ENCODE data around the gene PROZ.

PROZ gene

DNA sequence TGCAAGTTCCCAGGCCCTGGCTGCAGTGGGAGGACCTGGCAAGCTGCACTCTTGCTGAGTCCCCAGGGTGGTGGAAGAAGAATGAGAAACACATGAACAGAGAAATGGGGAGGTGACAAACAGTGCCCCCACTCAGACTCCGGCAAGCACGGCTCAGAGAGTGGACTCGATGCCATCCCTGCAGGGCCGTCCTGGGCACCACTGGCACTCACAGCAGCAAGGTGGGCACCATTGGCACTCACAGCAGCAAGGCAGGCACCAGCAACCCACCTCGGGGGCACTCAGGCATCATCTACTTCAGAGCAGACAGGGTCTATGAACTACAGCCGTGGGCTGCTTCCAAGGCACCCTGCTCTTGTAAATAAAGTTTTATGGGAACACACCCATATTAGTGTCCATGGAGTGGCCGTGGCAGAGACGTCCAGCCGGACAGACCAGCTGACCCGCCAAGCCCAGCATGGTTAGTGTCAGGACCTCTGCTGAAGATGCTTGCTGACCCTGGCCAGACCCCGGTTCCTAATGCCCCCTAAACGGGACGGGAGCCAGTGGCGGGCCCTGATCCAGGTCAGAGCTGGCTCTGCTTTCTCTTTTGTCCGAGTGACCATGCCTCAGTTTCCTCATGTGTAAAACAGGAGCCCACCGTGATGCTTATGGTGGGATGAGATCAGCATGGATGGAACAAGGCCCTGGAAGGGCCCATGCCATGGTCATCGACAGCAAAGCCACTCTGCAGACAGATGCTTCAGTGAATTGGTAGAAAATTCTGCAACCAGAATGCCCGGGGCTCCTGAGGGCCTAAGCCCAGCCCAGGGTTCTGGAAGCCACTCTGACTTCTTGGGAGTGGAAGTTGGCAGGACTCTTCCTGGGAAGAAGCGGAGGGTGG lies 37.9 kb upstream of the PROZ start:
- no peak for DNase-seq

DNA sequence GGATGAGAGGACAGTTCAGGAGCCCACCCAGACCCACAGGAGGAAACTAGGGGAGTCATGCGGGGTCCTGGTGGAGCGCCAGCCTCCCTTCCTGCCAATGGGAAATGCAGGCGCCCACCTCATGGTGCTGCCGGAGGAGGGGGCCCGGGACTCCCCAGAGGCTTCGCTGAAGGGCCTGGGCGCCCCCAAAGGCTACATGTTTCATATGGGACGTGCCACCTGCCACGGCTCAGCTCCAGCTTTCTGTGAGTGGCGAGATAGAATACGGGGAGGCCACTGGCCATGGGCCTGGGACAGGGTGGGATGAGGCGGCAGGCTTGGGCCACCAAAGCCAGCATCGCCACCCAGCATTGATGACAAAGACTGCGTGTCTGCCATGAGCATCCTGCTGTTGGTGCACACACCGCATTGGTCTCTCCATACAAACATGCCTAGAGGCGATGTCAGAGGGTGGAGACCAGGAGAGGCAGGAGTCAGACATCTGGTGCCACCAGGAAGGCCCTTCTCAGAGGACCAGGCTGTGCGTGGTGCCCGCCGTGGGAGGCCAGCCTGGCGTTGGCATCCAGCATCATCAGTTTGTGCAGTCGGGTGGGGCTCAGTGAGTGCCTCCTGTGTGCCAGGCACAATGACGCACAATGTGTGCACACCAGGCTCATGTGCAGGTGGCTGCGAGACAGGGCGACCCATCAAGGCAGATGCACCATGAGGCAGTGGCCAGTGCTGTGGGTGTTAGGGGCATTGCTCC lies 37.1 kb upstream of the PROZ start:
- no peak for DNase-seq

DNA sequence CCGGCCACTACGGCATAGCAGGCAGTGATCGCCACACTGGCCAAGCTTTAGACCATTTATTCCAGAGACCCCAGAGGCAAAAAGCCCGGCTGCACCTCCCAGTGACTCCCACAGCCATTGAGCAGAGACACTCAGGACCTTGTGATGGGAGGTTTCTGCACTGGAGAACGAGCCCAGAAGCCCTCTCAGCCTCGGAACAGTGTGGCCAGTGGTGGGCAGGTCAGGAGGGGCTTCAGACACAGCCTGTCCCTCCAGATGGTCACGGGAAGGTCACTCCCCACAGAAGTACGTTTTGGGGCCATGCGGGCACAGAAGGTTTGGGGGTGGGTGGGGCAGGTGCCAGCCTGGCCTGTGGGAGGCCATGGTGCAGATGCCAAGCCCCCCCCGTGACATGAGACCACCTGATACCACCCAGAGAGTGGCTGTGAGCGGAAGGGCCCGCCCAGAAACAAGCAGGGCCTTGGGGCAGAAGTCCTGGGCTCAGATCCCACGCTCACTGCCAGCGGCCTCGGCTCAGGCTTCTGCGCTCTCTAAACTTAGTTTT lies 36.4 kb upstream of the PROZ start:
- DNase-seq = no peak

DNA sequence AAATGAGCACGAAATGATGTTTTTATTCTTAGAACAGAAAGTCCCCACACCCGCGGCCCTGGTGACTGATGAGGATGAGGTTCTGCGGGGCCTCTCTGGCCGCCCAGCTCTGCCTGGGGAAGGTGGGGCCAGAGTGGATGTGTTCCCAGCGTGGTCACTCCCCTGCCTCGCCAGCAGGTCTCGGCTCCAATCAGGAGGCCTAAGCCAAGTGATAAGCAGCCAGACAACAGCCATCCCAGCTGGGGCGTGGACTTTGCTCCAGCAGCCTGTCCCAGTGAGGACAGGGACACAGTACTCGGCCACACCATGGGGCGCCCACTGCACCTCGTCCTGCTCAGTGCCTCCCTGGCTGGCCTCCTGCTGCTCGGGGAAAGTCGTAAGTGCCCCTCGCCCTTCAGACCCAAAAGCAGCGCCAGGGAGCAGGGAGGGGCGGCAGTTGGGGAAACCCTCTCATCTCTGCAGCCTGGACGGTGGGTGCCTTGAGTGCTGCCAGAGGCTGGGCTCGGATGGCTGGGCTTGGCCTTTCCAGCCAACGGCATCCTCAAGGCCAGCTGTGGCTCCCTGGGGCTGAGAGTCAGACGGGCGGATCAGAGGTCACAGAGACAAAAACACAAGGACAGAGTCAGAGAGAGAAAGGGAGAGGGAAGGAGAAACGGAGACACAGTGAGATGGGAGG lies 35.8 kb upstream of the PROZ start, which contains the start of gene F10:
Gene F10, plus strand, starts transcription at position 250 of the 676 bp plus-strand sequence. Its CDS starts 57 bp downstream, at position 307.
- no peak for DNase-seq

DNA sequence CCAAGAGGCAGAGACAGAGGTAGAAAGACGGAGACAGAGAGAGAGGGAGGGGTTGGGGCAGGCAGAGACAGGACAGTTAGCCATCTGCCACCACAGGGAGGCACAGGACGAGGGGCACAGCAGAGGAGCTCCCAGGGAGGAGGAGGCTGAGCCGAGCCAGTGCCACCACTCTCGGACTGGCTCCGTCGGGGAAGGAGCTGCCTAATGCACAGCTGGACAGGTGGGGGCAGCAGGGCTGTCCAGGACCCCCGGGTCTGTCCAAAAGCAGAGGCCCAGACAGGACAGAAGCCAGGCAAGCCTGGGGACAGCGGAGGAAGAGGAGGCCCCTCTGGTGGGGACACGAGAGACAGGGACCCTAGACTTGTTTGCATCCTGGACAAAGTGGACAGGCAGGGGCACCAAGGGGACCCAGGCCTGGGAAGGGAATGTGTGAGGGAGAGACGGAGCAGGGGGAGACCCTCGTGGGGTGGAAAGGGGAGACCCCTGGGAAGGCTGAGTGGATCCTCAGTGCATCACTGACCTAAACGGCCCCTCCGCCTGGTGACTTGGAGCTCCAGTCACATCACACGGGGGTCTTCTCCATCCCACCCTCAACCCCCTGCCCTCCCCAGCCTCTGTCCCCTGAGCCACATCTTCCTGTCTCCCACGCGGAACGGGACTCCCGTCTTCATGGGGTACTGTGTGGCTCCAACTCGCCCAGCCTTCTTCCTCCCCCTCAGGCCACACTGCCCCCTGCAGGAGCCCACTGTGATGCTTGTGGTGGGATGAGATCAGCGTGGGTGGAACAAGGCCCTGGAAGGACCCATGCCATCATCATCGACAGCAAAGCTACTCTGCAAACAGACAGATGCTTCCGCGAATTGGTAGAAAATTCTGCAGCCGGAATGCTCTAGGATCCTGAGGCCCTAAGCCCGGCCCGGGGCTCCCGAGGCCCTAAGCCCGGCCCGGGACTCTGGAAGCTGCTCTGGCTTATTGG lies 34.9 kb upstream of the PROZ start:
- no peak for DNase-seq

DNA sequence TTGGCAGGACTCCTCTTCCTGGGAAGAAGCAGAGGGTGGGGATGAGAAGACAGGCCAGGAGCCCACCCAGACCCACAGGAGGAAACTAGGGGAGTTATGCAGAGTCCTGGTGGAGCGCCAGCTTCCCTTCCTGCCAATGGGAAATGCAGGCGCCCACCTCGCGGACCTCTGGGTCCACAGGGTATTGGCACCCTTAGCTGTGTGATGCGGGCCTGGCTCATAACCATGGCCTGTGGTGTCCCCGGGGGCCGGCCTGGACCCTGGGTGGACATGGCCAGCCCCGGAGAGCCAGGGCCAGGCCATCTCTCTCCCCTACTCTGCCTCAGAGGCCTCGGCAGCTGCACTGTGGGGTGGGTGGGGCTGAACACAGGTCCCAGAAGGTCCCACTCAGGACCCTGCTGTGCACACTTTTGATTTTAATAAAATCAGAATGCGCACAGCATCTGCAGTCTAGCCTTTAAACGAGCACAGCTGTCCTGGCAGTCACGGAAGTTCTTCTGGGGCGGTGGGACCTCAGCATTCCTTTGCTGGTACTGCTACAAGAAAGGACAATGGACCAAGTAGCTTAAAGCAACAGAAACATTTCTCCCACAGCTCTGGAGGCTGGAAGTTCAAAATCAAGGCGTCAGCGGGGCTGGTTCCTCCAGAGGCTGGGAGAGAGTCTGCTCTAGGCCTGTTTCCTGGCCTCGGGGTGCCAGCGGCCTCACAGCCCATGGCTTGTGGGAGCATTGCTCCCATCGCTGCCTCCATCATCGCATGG lies 34.1 kb upstream of the PROZ start:
- no peak for DNase-seq

DNA sequence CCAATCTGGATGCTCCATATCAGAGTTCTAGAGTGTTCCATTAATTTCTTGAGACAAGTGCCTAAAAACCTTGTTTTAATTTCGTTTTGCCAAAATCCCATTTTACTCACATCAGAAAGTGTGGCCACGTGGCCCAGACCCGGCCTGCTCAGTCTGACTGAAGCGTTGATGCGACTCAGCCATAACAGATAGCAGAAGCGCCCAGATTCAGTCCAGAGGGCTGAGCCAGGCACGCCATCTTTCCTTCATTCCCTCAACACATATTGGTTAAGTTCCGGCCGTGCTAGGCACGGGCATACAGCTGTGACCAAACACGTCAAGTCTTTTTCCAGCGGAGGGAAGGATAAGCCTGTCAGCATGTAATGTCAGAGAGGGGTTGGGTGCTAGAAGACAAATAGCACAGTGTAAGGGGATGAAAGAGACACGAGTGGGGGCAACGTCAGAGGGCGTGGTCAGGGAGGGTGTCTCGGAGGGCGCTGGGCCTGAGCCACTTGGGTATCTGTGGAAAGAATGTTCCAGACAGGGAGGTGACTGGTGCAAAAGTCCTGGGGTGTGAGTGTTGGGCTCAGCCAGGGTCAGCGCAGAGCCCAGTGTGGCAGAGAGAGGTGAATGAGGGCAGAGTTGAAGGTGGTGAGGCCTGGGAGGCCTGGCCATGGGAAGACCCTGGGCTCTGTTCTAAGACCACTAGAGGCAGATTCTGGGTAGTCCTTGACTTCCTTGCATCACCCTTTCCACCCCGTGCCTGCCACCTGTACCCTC lies 32.8 kb upstream of the PROZ start:
- no peak for DNase-seq

DNA sequence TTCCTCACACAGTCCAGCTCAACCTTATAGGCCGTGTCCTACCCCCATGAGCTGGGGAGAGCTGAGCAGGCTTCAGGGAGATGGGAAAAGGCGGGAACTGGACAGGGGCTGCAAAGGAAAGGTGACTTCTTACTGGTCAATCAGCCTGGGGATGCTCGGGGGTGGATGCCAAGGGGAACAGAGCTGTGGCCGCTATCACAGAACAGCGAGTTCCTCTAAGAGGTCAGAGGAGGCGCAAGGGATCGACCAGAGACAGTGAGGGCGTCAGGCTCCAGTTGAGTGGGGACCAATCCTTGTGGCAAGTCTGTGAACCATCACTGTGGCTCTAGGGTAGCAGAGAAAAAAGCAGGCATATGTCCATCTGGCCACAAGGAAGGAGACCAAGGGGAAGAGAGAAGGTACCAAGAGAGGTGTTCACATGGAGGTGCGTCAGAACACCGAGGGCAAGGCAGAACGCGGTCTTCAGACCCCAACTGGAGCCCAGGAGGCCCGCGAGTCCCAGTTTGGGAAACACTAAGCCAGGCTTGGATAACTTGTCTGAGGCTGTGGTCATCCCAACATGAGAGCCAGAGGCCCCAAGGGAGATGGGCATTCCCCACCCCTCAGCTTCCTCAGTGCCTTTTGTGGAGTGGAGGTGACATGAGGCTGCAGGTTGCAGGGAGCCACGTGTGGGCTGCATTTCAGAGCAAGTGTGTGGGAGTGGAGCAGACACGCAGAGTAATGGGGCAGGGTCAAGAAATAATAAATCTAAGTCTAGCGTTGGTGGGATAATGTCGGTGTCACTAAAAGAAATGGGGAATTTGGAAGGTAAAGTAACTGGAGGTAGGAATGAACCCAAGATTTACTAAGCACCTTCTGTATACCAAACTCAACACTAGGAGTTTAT lies 31.9 kb upstream of the PROZ start:
- no peak for DNase-seq

DNA sequence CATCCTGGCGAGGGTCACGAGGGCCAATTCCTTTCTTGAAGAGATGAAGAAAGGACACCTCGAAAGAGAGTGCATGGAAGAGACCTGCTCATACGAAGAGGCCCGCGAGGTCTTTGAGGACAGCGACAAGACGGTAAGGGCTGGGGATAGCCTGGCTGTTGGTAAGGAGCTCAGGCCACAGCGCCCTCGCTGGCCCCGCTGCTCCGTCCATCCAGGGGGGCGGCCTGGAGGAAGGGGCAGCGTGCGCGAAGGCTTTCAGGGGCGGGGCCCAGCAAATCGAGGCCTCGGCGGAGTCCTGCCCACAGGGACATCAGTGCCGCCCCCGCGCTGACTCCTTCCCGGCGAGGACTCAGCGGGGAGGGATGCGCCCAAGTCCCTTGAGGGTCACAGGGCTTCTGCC lies 29.0 kb upstream of the PROZ start:
- DNase-seq = no peak

DNA sequence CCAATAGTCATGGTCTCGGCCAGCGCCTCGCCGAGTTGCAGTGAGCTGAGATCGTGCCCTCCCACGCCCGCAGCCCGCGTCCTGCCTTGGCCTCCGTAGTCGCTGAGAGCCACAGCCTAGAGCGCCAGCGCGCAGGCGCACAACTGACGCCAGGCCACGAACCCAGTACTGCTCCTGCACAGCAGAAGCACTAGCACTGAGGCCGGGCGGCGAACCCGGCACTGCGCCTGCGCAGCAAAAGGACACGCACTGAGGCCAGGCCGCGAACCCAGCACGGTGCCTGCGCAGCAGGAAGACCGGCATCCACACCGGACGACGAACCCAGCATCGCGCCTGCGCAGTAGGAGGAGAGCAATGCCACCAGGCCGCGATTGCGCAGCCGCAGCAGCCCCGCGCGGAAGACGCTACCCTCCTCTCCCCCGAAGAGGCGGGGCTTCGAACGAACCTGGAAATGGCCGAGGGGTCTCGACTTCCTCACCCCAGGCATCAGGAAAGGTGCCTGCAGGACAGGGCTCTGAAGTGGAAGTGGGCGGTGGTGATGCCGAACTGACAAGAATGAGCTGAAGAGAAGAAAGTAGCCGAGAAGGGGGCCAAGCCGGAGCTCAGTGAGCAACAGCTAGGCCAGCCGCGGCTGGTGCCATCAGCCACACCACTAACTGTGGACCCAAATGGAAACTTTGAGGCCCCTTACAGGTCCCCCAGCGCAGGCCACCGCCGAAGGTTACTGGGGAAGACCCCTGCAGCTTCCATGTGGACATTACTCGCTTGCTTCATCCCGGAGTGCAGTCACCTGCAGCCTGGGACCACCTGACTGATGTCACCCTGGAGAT lies 28.3 kb upstream of the PROZ start:
- no peak for DNase-seq

DNA sequence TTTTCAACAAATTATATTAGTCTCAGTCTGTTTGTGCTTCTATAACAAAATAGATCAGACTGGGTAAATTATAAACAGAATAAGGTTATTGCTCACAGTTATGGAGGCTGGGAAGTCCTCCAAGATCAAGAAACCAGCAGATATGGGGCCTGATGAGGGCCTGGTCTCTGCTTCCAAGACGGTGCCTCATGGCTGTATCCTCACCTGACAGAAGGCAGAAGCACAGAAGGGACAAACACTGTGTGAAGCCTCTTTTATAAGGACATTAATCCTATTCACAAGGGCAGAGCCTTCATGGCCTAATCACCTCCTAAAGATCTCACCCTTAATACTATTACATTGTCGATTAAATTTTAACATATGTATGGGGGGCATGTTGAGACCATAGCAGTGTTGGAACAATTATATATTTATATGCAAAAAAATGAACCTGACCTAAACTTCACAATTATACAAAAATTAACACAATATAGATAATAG lies 23.1 kb upstream of the PROZ start:
- DNase-seq = no peak

DNA sequence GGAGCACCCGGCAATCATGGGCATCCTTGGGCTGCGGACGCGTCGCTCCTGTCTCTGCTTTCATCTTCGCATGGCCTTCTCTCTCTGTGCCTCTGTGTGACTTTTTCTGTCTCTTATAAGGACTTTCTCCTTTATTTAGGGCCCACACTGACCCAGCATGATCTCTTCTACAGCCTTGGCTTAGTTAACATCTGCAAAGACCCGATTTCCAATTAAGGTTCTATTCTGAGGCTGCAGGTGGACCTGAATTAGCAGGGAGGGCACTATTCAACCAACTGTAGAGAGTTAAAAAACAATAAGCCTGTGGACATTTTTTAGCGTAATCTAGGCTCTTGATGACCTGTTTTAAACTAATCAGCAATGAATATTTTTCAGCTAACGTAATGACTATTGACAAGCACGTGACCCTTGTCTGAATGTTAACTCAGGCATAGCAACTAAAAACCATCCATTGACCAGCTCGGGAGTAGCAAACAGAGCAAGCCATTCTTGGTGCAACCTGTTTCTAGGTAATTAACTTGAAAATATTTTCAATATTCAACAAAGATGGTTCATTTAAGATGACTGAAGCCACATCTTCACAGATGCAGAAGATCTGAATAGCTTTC lies 20.7 kb upstream of the PROZ start:
- no peak for DNase-seq

DNA sequence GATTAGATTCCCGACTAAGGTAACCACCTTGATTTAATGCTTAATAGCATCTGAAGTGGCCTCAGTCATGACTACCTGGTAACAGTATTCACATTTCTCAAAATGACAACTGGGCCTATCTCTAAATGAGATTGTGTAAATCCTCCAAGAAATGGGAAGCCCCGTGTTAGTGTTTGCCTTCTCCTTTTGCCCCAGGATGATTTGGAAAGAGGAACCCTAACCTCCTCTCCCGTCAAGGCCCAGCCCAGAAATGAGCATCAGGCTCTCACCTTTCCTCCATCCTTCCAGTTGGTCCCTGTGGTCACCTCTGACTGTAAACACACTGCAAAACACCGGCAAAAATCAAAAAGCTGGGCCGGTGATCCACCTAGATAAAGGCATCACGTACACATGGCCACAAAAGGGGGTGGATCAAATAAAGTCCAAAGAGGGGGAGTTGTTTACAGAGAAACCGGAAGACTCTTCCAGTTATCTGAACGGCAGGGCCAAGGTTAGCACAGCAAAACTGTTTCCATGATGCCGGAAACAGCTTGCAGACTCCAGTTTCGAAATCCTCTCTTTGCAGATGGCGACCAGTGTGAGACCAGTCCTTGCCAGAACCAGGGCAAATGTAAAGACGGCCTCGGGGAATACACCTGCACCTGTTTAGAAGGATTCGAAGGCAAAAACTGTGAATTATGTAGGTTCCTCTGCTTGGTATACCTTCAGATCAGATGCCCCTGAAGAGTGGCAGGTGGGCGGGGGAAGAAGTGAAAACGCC lies 19.5 kb upstream of the PROZ start:
- no peak for DNase-seq

DNA sequence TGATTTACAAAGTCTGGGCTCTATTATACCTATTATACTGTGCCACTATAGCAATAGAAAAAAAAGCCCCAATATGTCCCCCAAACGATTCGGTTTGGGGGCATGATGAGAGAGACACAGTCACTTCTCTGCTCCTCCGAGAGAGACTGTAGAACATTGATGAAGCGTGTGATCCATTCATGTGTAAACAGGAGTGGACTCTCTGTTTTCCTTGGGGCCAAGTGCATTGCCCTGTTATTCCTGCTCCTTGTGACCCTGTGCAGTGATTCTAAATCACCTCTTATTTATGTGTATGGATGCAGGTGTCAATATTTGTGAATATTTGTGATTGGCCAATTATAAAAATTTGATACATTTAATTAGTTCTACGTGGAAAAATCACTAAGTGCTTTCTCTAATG lies 18.9 kb upstream of the PROZ start:
- DNase-seq = no peak

DNA sequence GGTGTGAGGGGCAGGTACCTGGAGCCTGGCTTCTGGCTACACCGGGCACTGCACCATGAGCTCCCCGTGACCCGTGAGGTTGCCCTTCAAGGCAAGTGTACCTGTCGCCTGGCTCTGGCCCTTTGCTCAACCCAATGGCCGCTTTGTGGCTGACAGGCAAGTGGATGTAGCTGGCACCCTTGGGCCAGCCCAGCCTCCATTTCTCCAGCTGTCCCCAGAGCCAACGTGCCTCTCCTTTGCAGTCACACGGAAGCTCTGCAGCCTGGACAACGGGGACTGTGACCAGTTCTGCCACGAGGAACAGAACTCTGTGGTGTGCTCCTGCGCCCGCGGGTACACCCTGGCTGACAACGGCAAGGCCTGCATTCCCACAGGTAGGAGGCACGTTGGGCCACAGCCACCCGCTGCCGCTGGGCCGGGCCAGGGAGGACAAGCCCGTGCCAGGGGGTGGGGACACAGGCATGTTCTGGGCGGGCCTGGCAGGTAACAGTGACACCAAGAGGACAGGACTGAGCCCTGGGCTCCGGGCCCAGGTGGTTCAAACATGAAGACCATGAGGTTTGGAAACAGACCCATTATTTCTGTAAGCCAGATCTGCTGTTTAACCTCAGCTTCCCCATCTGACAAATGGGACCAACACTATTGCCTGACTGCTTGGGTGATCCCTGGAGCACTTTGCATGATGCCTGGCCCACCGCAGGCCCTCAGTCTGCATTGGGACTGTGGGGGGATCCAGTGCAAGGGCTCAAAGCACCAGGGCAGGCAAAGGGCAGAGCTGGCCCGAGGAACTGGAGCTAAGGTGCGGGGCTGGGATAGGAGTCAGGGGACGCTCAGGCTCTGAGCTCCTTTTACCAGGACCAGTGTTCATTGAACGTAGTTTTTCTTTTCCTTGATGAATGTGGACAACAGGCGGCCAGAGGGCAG lies 17.5 kb upstream of the PROZ start:
- no peak for DNase-seq

DNA sequence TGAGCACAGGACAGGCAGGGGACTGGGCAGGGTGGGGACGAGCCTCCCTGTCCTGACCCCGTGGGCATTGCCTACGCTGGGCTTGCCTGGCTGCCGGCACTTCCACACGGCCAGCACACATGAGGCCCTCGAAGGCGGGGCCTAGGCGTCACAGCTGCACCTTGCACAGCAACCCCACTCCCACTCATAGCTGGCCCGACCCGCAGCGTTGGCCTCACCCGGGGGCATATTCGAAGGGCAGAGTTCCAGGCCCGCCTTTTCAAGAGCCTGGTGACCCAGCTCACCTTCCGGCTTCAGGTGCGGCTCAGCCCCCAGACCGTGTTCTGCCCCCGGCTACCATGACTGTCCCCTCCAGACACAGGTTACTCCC lies 16.9 kb upstream of the PROZ start:
- DNase-seq = no peak

Data from NCI-H1417 treated with DMSO at 0.1 percent for 48 hours (cell line).